B cell (primary cell): Measurements from ENCODE around the gene WBP1. TPM values are rescaled to one million over a fixed set of nuclear protein-coding genes. Genes with fewer than 3 reads are reported as not detected.

Source experiments
- ATAC-seq: fragments of 200-7000 bp; cut with Tn5 transposase; one replicate; pipeline ENCODE4 v1.10.0; 2021; ENCODE audit warnings: low read depth, mild to moderate bottlenecking, moderate number of reproducible peaks, moderate library complexity
- CTCF ChIA-PET: fragments of 350-600 bp; sonication (Branson Sonifier 250); formaldehyde crosslinking; loops from one replicate; lab custom pipeline; 2021; ENCODE audit warnings: antibody characterized with exemption, inconsistent platforms; lab: Charles Lee
- POLR2A ChIA-PET: fragments of 350-600 bp; sonication (Branson Sonifier 250); formaldehyde crosslinking; loops from one replicate; lab custom pipeline; 2021; ENCODE audit warnings: antibody characterized with exemption; lab: Charles Lee
- DNase-seq: peaks from one replicate; pipeline ENCODE4 v3.0.0; 2013
- H2AFZ ChIP-seq: 2 replicates; pipeline ENCODE4 v1.6.1; 2012; ENCODE audit warnings: mild to moderate bottlenecking, low read depth, low read length; ENCODE audit not compliant: insufficient read depth, poor library complexity, severe bottlenecking
- H3K27ac ChIP-seq, 2 donors: 1 replicate in 1 of 2; 2 replicates in 1 of 2; pipeline ENCODE4 v1.5.1; 2012 to 2013; ENCODE audit warnings: low read length in 2 of 2, mild to moderate bottlenecking in 2 of 2, moderate library complexity in 1 of 2
- H3K27me3 ChIP-seq, 4 experiments: fragments of 200-600 bp in 1 of 4; sonication (generic) in 1 of 4; replicated peaks in 1 of 4; 1 replicate in 2 of 4; 2 replicates in 2 of 4; pipeline versions ENCODE4 v1.6.1 to v1.7.0; 2013 to 2016; ENCODE audit warnings: low read length in 3 of 4, mild to moderate bottlenecking in 2 of 4, mixed read lengths in 1 of 4, moderate library complexity in 1 of 4; ENCODE audit not compliant: insufficient read depth in 4 of 4, control insufficient read depth in 3 of 4; ENCODE audit errors: control extremely low read depth in 1 of 4
- H3K36me3 ChIP-seq, 2 experiments: replicated peaks in 1 of 2; 1 replicate in 1 of 2; 2 replicates in 1 of 2; pipeline versions ENCODE4 v1.6.1 to v1.7.1; 2013; ENCODE audit warnings: low read length in 1 of 2; ENCODE audit not compliant: insufficient read depth in 2 of 2, control insufficient read depth in 1 of 2; ENCODE audit errors: control extremely low read depth in 1 of 2, extremely low read depth in 1 of 2
- H3K4me1 ChIP-seq, 2 donors: fragments of 200-600 bp in 1 of 2; sonication (generic) in 1 of 2; 1 replicate in 1 of 2; 2 replicates in 1 of 2; pipeline versions ENCODE4 v1.5.1 to v1.6.1; 2013 to 2017; ENCODE audit warnings: low read length in 2 of 2; ENCODE audit not compliant: control insufficient read depth in 2 of 2, insufficient read depth in 2 of 2
- H3K4me2 ChIP-seq: replicated peaks from 2 replicates; pipeline ENCODE3; 2012; ENCODE audit warnings: mild to moderate bottlenecking, low read depth, low read length; ENCODE audit not compliant: poor library complexity, severe bottlenecking
- H3K4me3 ChIP-seq, 5 experiments: fragments of 200-600 bp in 1 of 5; sonication (generic) in 1 of 5; 1 replicate in 3 of 5; 2 replicates in 2 of 5; pipeline versions ENCODE4 v1.5.1 to v1.7.0; 2011 to 2016; ENCODE audit warnings: low read length in 4 of 5, mild to moderate bottlenecking in 4 of 5, low read depth in 2 of 5, control low read depth in 1 of 5, moderate library complexity in 1 of 5; ENCODE audit not compliant: insufficient read depth in 1 of 5; ENCODE audit errors: control extremely low read depth in 1 of 5, extremely low read depth in 1 of 5
- H3K79me2 ChIP-seq: fragments of 200-600 bp; sonication (generic); one replicate; pipeline ENCODE4 v1.6.0; 2016; ENCODE audit warnings: low read length; ENCODE audit not compliant: control insufficient read depth, insufficient read depth
- H3K9ac ChIP-seq: fragments of 200-600 bp; sonication (generic); 2 replicates; pipeline ENCODE4 v1.6.1; 2017; ENCODE audit warnings: mild to moderate bottlenecking, low read length, moderate library complexity
- H3K9me3 ChIP-seq, 3 donors: one replicate each; pipeline versions ENCODE4 v1.6.1 to v1.7.1; 2013; ENCODE audit warnings: low read length in 2 of 3; ENCODE audit not compliant: control insufficient read depth in 2 of 3, insufficient read depth in 1 of 3; ENCODE audit errors: control extremely low read depth in 1 of 3
- H4K20me1 ChIP-seq: 2 replicates; pipeline ENCODE4 v1.6.0; 2012; ENCODE audit warnings: mild to moderate bottlenecking, low read length; ENCODE audit not compliant: insufficient read depth, control insufficient read depth, poor library complexity, severe bottlenecking
- H3K27ac Mint-ChIP-seq: one replicate; pipeline ENCODE4 v1.8.0; 2021; ENCODE audit warnings: mixed read lengths
- H3K27me3 Mint-ChIP-seq: one replicate; pipeline ENCODE4 v1.8.0; 2021; ENCODE audit warnings: mixed read lengths
- H3K4me1 Mint-ChIP-seq: one replicate; pipeline ENCODE4 v1.8.0; 2021; ENCODE audit warnings: mixed read lengths
- H3K4me3 Mint-ChIP-seq: one replicate; pipeline ENCODE4 v1.8.0; 2021; ENCODE audit warnings: mixed read lengths
- H3K9me3 Mint-ChIP-seq: one replicate; pipeline ENCODE4 v1.8.0; 2022; ENCODE audit warnings: mixed read lengths; ENCODE audit not compliant: insufficient read depth
- CTCF ChIP-seq: fragments of 200-600 bp; IDR thresholded peaks from one replicate; pipeline ENCODE4 v1.8.0; 2022; ENCODE audit warnings: antibody characterized with exemption, mild to moderate bottlenecking
- EZH2 ChIP-seq: IDR thresholded peaks from 2 replicates; pipeline ENCODE4 v1.6.1; 2012; ENCODE audit warnings: borderline replicate concordance, low read depth, mild to moderate bottlenecking, moderate library complexity, low read length; ENCODE audit not compliant: insufficient read depth, poor library complexity, severe bottlenecking
- WGBS: methylation state at CpG from one replicate; pipeline ENCODE4 v1.1.5; 2013; ENCODE audit warnings: missing lambda C conversion rate; ENCODE audit not compliant: insufficient coverage; 5-methylcytosine and 5-hydroxymethylcytosine counted together
- intact Hi-C: fragments of 100-400 bp; cut with micrococcal nuclease; formaldehyde crosslinking; loops from one replicate; pipeline ENCODE4 v1.10.0; 2022
- polyA plus RNA-seq: library from polyadenylated mRNA; depleted of rRNA; stranded (reverse); fragments of >200 nt; gene quantifications from 2 replicates; pipeline ENCODE4 v1.2.3, GENCODE V29; 2012
- total RNA-seq, 2 donors: library from RNA; stranded (reverse); fragments of 120-200 nt in 1 of 2; gene quantifications; 1 replicate in 1 of 2; 2 replicates in 1 of 2; pipeline versions ENCODE4 v1.2.3 to v1.2.4, GENCODE V29; 2013 to 2022

Gene WBP1
- total and polyA plus RNA-seq, 2 donors (not counting 1 experiment from before 2014, with no cell fraction given): 98.4 to 207 TPM

- peaks cover 7% of the 10 kb centered on the region for H3K79me2 ChIP-seq
- no peaks in the 10 kb centered on the region for H3K36me3 ChIP-seq
- ATAC-seq (no peak), DNase-seq (no peak)
- ChIA-PET POLR2A (no interaction called here), CTCF (no interaction called here)
- intact Hi-C loops: no loop called here
- no peak overlapping the region for H3K4me2 ChIP-seq
- no peaks in the 10 kb centered on the region for H3K27me3 ChIP-seq
- no peak overlapping the region for H3K27ac Mint-ChIP-seq
- peaks cover 25% of the 10 kb centered on the region for H3K4me1 Mint-ChIP-seq
- H3K4me1 ChIP-seq: peaks cover 10 to 20% of the 10 kb centered on the region in 2 donors
- peaks cover under 1% of the 10 kb centered on the region for H3K27me3 Mint-ChIP-seq
- H3K4me3 ChIP-seq: no peak overlapping the region
- no peak overlapping the region for H2AFZ ChIP-seq
- WGBS: no CpG with 5 or more reads among the region's 3 CpGs
- H4K20me1 ChIP-seq: peaks cover 2% of the 10 kb centered on the region
- no peaks in the 10 kb centered on the region for H3K9me3 Mint-ChIP-seq
- no peak overlapping the region for H3K4me3 Mint-ChIP-seq
- no peak overlapping the region for H3K9ac ChIP-seq
- no peak overlapping the region for H3K27ac ChIP-seq
- TF ChIP-seq EZH2 (no peak), CTCF (no peak)
- H3K9me3 ChIP-seq: no peaks in the 10 kb centered on the region
Measured at GRCh38 chr2:74450570-74451190, 7.6 kb upstream of the WBP1 start.
